NCI-H1092 treated with DMSO at 0.1 percent for 48 hours (cell line): ENCODE data around the gene IL17RE.
"Not testable (repeated sequence)": the region's sequence is repeated elsewhere in the genome, so short reads cannot be mapped to it uniquely, and the experiment has no call there.

Source experiments
- DNase-seq: peaks from one replicate; lab custom pipeline; 2025; lab: John Stamatoyannopoulos, UW

Gene IL17RE

GRCh38 chr3:9879830-9880549 is 22.7 kb upstream of the IL17RE start, which contains the start of gene CIDEC:
Gene CIDEC, minus strand, starts transcription at chr3:9880253. Its CDS starts 1,767 bp downstream, at chr3:9878486.
- DNase-seq, result no peak

DNA sequence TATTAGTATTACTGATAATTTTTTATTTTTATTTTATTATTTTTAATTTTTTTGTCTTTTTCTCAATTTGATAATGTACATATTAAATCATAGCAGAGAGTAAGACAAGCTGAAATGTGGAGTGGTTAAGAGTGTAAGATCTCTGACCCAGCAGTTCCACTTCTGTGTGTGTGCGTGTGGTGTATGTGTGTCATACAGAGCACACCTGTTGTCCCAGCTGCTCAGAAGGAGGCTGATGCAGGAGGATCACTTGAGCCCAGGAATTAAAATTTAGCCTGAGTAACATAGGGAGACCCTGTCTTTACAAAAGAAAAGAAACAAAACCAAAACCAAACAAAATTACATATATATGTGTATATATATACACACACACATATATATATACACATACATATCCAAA is 21.2 kb upstream of the IL17RE start:
- no peak for DNase-seq

DNA sequence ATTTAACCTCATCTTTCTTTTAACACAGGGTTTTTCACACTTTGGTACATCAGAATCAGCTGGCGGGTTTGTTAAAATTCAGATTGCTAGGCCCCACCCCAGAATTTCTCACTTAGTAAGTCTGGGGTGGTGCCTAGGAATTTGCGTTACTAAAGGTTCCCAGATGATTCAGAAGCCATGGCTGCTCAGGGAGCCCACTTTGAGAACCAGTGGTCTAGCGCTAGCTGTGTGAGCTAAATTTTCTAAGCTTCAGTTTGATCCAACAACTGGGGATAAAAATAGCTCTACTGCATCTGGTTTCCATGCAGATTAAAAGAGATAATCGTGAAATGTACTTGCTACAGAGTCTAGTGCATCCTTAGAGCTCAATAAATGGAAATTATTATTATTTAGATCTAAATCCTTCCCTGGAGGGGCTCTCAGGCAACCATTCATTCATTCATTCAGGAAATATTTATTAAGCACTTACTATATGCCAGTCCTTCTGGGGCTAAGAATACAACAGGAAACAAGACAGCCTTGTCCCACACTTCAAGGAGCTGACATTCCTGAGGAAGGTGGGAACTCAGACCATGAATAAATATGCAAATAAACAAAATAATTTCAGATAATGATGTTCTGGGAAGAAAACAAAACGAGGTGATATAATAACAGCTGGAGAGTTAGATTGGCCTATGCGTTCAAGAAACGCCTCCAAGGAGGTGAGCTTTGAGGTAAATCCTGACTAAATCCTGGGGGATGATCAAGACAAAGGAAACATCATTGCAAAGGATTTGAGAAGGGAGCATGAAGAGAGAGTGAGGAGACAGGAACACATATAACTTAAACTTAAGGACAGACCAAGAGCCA is 18.7 kb upstream of the IL17RE start:
- no peak for DNase-seq

GRCh38 chr3:9884555-9885165 is 18.0 kb upstream of the IL17RE start:
- DNase-seq, result no peak

DNA sequence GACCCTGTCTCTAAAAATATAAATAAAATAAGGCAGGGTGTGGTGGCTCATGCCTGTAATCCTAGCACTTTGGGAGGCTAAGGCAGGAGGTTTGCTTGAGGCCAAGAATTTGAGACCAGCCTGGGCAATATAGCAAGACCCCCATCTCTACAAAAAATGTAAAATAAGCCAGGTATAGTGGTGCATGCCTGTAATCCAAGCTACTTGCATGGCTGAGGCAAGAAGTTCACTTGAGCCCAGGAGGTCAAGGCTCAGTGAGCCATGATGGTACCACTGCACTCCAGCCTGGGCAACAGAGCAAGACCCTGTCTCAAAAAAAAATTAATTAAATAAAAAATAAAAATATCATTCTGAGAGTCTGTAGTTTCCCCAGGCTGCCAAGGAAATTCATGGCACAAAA is 16.3 kb upstream of the IL17RE start:
- DNase-seq, result no peak

DNA sequence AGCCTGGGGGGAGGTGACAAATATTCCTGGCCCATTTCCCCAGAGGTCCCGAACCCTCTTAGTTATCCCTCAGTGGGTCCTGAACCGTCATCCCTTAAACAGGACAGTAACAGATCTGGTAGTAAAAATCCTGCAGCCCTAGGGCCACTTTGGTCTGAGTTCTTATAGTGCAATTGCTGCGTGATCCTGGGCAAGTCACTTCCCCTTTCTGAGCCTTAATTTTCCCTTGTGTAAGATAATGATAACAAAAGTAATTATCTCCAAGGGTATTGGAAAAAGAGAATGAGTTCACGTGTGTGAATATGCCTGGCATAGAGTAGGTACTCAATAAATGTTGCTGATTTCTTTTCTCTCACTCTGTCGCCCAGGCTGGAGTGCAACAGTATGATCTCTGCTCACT is 15.2 kb upstream of the IL17RE start:
- DNase-seq, result no peak

DNA sequence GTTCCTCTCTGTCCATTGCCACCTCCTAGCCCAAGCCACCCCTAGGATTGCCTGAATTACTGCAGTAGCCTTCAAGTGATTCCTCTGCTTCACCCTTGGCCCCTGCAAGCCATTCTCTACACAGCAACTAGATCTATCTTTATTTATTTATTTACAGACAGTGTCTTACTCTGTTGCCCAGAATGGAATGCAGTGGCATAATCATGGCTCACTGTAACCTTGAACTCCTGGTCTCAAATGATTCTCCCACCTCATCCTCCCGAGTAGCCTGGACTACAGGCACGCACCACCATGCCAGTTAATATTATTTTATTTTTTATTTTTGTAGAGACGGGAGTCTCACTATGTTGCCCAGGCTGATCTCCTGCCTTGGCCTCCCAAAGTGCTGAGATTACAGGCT is 14.1 kb upstream of the IL17RE start:
- DNase-seq, result no peak

DNA sequence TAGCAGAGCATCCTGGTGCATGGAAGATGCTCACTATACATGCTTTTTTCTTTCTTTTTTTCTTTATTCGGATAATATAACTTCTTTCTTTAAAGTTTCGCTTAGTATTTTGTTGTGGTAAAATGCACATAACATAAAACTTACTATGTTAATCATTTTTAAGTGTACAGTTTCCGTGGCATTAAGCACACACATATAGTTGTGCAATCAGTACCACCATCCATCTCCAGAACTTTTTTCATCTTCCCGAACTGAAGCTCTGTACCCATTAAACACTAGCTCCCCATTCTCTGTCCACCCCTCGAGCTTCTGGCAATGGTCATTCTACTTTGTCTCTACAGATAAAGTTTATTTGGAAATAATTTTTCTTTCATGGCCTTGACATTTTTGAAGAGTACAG is 13.2 kb upstream of the IL17RE start:
- no peak for DNase-seq

DNA sequence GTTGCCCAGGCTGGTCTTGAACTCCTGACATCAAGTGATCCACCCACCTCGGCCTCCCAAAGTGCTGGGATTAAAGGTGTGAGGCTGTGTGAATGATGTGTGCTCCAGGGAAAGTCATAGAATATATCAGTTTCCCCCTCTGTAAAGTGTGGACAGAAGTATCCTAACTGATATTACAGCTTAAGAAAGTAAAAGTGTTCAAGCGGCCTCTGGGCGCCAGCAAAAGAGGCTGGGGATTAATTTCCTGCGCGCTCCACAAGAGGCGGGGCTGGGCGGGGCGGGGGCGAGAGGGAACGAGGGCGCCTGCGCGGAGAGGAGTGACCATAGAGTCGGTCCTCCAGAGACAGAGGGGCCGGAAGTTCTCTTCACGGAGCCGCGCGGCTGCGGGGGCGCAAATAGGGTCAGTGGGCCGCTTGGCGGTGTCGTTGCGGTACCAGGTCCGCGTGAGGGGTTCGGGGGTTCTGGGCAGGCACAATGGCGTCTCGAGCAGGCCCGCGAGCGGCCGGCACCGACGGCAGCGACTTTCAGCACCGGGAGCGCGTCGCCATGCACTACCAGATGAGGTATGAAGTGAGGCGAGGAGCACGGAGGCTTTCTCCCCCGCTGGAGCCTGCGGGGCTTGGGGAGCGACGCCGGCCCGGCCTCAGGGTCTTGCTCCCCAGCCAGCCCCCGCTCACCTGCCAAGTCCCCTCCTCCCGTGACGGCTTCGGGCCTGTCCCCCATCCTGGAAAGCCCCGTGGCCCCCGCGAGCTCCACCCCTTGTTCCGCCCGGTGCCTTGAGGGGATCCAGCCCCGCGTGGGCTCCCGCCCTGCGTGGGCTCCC is 12.2 kb upstream of the IL17RE start, which contains the start of gene JAGN1:
Gene JAGN1 (plus strand): TSS at position 362 of the 823 bp plus-strand sequence. CDS start 113 bp downstream, at position 475.
- DNase-seq, result peak; percentile 81

DNA sequence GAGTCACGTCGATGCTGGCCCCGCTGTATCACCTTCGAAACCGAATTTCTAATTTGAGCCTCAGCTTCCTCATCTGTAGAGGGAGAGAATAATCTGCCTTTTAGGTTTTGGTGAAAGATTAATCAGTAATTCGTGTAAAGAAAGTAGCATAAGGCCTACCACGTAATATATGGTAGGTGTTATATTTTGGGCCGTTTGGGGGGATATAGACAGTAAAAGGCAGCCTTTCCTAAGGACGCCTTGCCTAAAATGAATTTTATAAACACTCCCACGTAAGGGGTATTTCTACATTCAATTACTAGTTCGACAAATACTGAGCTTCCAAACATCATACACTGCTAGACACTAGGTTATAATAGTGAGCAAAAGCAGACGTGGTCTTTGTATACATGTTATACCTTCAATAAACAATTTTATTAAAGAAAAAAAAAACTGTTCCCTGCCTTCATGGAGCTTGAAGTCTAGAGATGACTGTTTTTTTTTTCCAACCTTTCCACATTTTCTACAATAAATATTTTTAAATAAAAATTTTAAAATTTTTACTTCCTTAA is 11.5 kb upstream of the IL17RE start:
- no peak for DNase-seq

DNA sequence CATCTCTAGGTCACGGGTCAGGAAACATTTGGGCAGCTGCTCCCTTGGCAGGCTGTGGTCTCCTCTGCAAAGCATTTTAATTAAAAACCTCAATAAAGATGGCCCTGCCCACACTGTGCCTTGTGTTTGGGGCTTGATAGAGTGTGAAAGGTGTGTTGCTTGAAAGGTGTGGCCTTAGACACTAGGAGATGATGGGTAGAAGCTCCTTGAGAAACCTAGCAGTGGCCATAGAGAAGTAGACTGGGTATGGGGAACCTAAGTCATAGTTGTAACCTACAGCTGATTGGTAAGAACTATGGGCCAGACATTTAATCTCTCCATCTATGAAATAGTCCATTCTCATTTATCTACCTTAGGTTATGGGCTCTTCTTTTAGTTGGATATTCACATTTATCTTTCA is 8.9 kb upstream of the IL17RE start:
- no peak for DNase-seq

DNA sequence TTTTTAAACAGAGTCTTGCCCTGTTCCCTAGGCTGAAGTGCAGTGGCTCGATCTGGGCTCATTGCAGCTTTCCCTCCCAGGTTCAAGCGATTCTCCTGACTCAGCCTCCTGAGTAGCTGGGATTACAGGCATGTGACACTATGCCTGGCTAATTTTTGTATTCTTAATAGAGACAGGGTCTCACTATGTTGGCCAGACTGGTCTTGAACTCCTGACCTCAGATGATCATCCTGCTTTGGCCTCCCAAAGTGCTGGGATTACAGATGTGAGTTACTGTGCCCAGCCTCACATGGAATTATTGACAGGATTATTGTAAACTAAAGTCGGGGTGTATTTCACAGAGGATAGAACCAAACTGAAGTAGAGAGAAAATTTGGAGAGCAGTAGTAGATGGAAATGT is 6.9 kb upstream of the IL17RE start:
- not testable (repeated sequence) for DNase-seq

- not testable (repeated sequence) for DNase-seq
These were observed 5.8 kb upstream of the IL17RE start for GRCh38 chr3:9896755-9897407.

DNA sequence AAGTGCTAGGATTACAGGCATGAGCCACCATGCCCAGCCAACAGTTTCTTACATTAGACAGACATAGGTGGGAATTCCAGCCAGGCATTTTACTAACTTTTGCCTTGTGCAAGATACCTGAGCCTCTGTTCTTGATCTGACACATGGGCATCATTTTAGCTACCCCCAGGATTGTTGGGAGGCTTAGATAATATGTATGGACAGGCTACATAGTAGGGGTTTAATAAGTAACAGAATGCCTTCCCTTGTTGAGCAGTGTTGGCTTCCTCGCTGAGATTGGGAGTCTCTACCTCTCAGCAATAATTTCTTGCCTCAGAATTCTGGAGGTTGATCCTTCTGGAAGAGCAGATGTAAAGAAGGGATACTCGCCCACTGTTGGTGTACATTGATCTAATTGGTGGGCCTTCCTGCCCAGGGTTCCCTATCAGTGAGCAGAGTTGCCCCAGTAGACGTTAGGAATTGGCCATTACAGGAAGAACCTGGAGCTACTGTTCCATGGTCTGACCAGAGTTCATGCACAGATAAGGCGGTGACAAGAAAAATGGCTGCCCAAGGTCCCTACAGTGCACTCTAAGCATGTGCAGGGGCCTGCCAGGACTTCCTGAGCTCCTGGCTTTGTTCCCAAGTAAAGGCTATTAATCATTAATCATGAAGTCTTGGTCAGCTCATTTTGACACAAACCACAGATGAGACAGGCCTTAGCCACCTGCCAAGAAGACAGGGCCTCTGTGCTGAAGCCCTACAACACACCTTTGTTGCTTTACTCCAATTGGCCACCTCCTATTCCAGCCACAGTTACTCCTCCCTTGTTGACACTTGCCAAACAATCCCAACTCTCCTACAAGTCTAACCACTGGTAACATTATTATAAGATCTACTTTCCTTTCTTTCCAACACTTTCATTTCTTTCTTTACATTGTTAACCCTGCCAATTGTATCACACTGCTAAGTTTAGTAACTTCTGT is 5.0 kb upstream of the IL17RE start:
- DNase-seq, result no peak

- no peak for DNase-seq
These were observed 4.0 kb upstream of the IL17RE start for GRCh38 chr3:9898467-9899241.

DNA sequence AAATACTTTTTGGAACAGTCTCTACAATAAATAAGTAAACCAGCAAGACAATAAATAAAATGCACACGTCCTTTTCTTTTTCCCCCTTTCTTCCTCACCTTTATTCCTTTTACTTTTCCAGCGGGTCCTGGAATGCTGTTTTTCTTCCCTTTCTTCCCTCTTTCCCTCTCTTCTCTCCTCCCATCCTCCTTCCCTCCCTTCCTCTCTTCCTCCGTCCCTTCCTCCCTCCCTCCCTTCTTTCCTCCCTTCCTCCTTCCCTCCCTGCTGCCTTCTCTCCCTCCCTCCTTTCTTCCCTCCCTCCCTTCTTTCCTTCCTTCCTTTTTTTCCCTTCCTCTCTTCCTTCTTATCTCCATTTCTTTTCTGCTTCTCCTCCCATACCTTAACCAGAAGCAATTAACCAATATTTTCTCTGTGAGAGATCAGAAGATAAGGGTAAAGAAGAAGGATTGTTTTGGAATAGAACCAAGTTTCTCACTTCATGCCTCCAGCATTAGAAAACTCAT is 3.3 kb upstream of the IL17RE start:
- DNase-seq, result no peak

- DNase-seq, result not testable (repeated sequence)
These were observed 1.7 kb upstream of the IL17RE start for GRCh38 chr3:9900965-9901415.

DNA sequence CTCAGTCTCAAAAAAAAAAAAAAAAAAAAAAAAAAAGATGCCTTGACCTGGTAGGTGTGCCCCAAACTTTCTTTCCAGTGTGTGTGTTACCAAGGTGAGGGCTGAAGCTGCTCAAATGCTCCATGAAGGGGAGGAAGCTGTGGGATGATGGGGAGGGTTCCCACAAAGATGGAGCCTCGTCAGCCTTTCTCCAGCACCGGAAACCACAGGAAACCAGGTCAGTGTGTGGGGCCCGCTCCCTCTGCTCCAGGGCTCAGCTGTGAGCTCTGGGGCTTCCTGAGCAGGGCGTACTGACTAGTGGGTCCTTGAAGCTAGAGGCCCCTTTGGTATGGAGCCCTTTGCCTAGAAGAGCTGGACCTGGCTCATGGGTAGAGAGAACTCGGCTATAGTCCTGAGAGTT is 681 bp upstream of the IL17RE start:
- DNase-seq, result no peak

DNA sequence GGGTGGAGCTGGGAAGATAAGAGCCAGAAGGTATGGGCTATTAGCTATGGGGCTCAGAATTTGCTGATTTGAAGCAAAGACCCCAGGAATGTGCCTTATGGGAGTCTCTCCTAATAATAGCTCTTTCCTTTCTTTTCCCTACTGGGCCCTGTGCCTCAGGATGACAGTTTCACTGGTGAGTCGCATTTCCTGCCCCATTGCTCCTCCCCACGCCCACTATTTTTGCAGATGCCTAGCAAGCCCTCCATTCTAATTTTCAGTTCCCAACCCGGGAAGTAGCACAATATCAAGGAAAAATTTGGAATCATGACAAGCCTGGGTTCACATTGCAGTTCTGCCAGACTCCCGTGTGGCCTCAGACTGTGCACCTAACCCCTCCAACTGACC is 583 bp downstream of the IL17RE start:
- DNase-seq, result no peak
